Thyroid gland (tissue), 4 donors: ENCODE results near the gene F2R. TPM values are rescaled to one million over a fixed set of nuclear protein-coding genes. Genes with fewer than 3 reads are reported as not detected.

Experiments
- DNase-seq, 2 donors: peaks; one replicate each; pipeline ENCODE4 v3.0.0-alpha.2; 2019
- H3K27ac ChIP-seq, 3 donors: fragments of 200-600 bp; sonication (generic); 1 replicate in 2 of 3; 2 replicates in 1 of 3; pipeline ENCODE4 v1.5.1; 2016 to 2019; ENCODE audit warnings: mild to moderate bottlenecking in 1 of 3, moderate library complexity in 1 of 3
- H3K27me3 ChIP-seq: fragments of 200-600 bp; sonication (generic); one replicate; pipeline ENCODE4 v1.5.1; 2019
- H3K36me3 ChIP-seq, 2 donors: fragments of 200-600 bp; sonication (generic); one replicate each; pipeline ENCODE4 v1.5.1; 2016 to 2019
- H3K4me1 ChIP-seq, 2 donors: fragments of 200-600 bp; sonication (generic); one replicate each; pipeline ENCODE4 v1.5.1; 2017 to 2019
- H3K4me3 ChIP-seq, 3 donors: fragments of 200-600 bp; sonication (generic); replicated peaks in 1 of 3; 1 replicate in 2 of 3; 2 replicates in 1 of 3; pipeline ENCODE4 v1.5.1; 2016; ENCODE audit warnings: mild to moderate bottlenecking in 1 of 3
- H3K9me3 ChIP-seq: fragments of 200-600 bp; sonication (generic); one replicate; pipeline ENCODE4 v1.5.1; 2017
- CTCF ChIP-seq, 6 experiments: fragments of 200-600 bp in 3 of 6; fragments of 450-650 bp in 3 of 6; sonication (generic) in 3 of 6; IDR thresholded peaks; one replicate each; pipeline ENCODE4 v1.5.1; 2016 to 2019; ENCODE audit warnings: antibody characterized with exemption in 6 of 6, mild to moderate bottlenecking in 2 of 6, inconsistent platforms in 1 of 6, moderate library complexity in 1 of 6
- POLR2A ChIP-seq, 2 donors: fragments of 450-650 bp; IDR thresholded peaks; one replicate each; pipeline ENCODE4 v1.6.1; 2017; ENCODE audit warnings: antibody characterized with exemption in 2 of 2, mild to moderate bottlenecking in 2 of 2, moderate library complexity in 1 of 2
- WGBS, 2 donors: methylation state at CpG; one replicate each; pipeline ENCODE4 v1.1.5; 2017; 5-methylcytosine and 5-hydroxymethylcytosine counted together
- intact Hi-C: fragments of 100-400 bp; cut with DNase I; formaldehyde crosslinking; loops from one replicate; pipeline ENCODE4 v1.15.1; 2023
- total RNA-seq, 4 donors: library from RNA; depleted of rRNA; stranded (reverse); fragments of >200 nt; gene quantifications; one replicate each; pipeline ENCODE4 v1.2.3, GENCODE V29; 2016

Gene F2R
- total RNA-seq, 4 donors from 2014 or later = 5.7 to 27.9 (median 8.8) TPM

DNA sequence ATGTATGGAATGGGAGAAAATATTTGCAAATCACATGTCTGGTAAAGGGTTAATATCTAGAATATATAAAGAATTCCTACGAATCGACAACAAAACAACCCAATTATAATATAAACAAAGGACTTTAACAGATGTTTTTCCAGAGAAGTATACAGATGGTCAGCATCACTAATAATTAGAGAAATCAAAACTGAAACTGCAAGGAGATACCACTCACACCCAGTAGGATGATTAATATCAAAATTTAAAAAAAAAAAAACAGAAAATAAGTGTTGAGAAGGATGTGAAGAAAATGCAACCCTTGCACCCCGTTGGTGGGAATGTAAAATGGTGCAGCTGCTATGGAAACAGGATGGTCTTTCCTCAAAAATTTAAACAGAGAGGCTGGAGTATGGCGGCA lies 34.6 kb upstream of the F2R start:
- TF ChIP-seq POLR2A (IDR thresholded peaks at IDR 0.05) = no peak
- H3K27ac ChIP-seq = no peak overlapping the region
- DNase-seq = no peak
- no peaks in the 10 kb centered on the region for H3K27me3 ChIP-seq
- H3K4me1 ChIP-seq = peaks cover 0 to 6% of the 10 kb centered on the region in 2 donors
- intact Hi-C loops = no loop called here
- no peak overlapping the region for H3K4me3 ChIP-seq
- no peaks in the 10 kb centered on the region for H3K9me3 ChIP-seq
- no peaks in the 10 kb centered on the region for H3K36me3 ChIP-seq
- 65 to 72% methylated on average over 4 of the region's 4 CpGs for WGBS, 2 donors

GRCh38 chr5:76682387-76682786 lies 33.5 kb upstream of the F2R start:
- intact Hi-C loops = no loop called here

GRCh38 chr5:76683816-76684731 lies 31.9 kb upstream of the F2R start:
- Histone ChIP-seq H3K4me1 (peaks cover 0 to 6% of the 10 kb centered on the region in 2 donors), H3K9me3 (no peaks in the 10 kb centered on the region), H3K27ac (no peak overlapping the region), H3K27me3 (no peaks in the 10 kb centered on the region), H3K36me3 (no peaks in the 10 kb centered on the region), H3K4me3 (no peak overlapping the region)
- 82 to 85% methylated on average over 9 of the region's 9 CpGs for WGBS, 2 donors
- no peak for TF ChIP-seq POLR2A (IDR thresholded peaks at IDR 0.05)
- no peak for TF ChIP-seq CTCF (IDR thresholded peaks at IDR 0.05)
- no peak for DNase-seq
- intact Hi-C loops = no loop called here

More at GRCh38 chr5:76682387-76682786, 33.5 kb upstream of the F2R start:
- DNase-seq = no peak
- H3K9me3 ChIP-seq = no peaks in the 10 kb centered on the region
- no peaks in the 10 kb centered on the region for H3K27me3 ChIP-seq
- WGBS, 2 donors = 83 to 87% methylated on average over 2 of the region's 2 CpGs
- TF ChIP-seq CTCF (IDR thresholded peaks at IDR 0.05) = no peak
- no peak for TF ChIP-seq POLR2A (IDR thresholded peaks at IDR 0.05)
- H3K36me3 ChIP-seq = no peaks in the 10 kb centered on the region
- no peak overlapping the region for H3K27ac ChIP-seq
- H3K4me1 ChIP-seq = peaks cover 0 to 6% of the 10 kb centered on the region in 2 donors
- no peak overlapping the region for H3K4me3 ChIP-seq

GRCh38 chr5:76684756-76685519 lies 31.0 kb upstream of the F2R start:
- DNase-seq = no peak
- TF ChIP-seq CTCF (IDR thresholded peaks at IDR 0.05) (no peak), POLR2A (IDR thresholded peaks at IDR 0.05) (no peak)
- intact Hi-C loops = no loop called here
- Histone ChIP-seq H3K4me1 (peaks cover 0 to 6% of the 10 kb centered on the region in 2 donors), H3K4me3 (no peak overlapping the region), H3K27ac (no peak overlapping the region), H3K9me3 (no peaks in the 10 kb centered on the region), H3K27me3 (no peaks in the 10 kb centered on the region), H3K36me3 (no peaks in the 10 kb centered on the region)
- 78 to 82% methylated on average over 5 of the region's 5 CpGs for WGBS, 2 donors

DNA sequence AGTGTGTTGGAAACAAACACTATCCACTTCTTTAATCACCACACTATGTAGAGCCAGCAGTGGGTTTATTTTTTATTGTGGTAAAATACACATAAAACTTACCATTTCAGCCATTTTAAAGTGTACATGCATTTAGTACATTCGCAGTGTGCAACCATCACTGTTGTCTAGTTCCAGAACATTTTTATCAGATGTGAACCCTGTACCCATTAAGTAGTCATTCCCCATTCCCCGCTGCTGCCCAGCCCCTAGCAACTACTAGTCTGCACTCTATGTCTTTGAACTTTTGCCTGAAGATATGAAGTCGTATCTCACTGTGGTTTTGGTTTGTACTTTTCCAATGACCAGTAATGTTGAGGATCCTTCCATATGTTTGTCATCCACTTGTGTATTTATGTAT lies 30.2 kb upstream of the F2R start:
- intact Hi-C loops = no loop called here
- Histone ChIP-seq H3K4me1 (peaks cover 0 to 7% of the 10 kb centered on the region in 2 donors), H3K27ac (no peak overlapping the region), H3K27me3 (no peaks in the 10 kb centered on the region), H3K36me3 (no peaks in the 10 kb centered on the region), H3K9me3 (no peaks in the 10 kb centered on the region), H3K4me3 (no peak overlapping the region)
- TF ChIP-seq POLR2A (IDR thresholded peaks at IDR 0.05) (no peak), CTCF (IDR thresholded peaks at IDR 0.05) (no peak)
- no peak for DNase-seq
- 93 to 97% methylated on average over 3 of the region's 3 CpGs for WGBS, 2 donors
